WERI-Rb-1 (cell line): ENCODE data around the gene IMPDH1.
A peak's percentile ranks its signal among the peaks of the same experiment; 100 is the strongest.

Experiments
- DNase-seq: peaks from one replicate; pipeline ENCODE4 v3.0.0-alpha.2; 2020
- H3K27ac ChIP-seq: fragments of 250-450 bp; sonication (Bioruptor Pico); 2 replicates; pipeline ENCODE4 v1.5.1; 2020; ENCODE audit warnings: mild to moderate bottlenecking, moderate library complexity
- H3K27me3 ChIP-seq: fragments of 250-450 bp; sonication (Bioruptor Pico); 2 replicates; pipeline ENCODE4 v1.5.1; 2021; ENCODE audit warnings: mild to moderate bottlenecking, low read depth, moderate library complexity; ENCODE audit not compliant: insufficient read depth, severe bottlenecking
- H3K36me3 ChIP-seq: fragments of 250-450 bp; sonication (Bioruptor Pico); 2 replicates; pipeline ENCODE4 v1.5.1; 2020; ENCODE audit warnings: mild to moderate bottlenecking, moderate library complexity
- H3K4me3 ChIP-seq: 2 replicates; pipeline ENCODE4 v1.5.1; 2011; ENCODE audit warnings: low read depth, mild to moderate bottlenecking, control low read depth, low read length
- H3K9me3 ChIP-seq: fragments of 250-450 bp; sonication (Bioruptor Pico); 2 replicates; pipeline ENCODE4 v1.5.1; 2021; ENCODE audit warnings: mild to moderate bottlenecking, moderate library complexity; ENCODE audit not compliant: severe bottlenecking
- CTCF ChIP-seq: IDR thresholded peaks from 2 replicates; pipeline ENCODE4 v1.5.1; 2011; ENCODE audit warnings: low read depth, mild to moderate bottlenecking, control low read depth, inconsistent platforms, low read length

IMPDH1 gene

GRCh38 chr7:128408709-128409595 lies 830 bp downstream of the IMPDH1 start:
- DNase-seq: peak; percentile 97
- Histone ChIP-seq H3K36me3 (no peaks in the 10 kb centered on the region), H3K9me3 (no peaks in the 10 kb centered on the region), H3K4me3 (peak overlapping the region; percentile 85), H3K27me3 (no peaks in the 10 kb centered on the region), H3K27ac (peak overlapping the region; percentile 95)
- no peak for TF ChIP-seq CTCF

DNA sequence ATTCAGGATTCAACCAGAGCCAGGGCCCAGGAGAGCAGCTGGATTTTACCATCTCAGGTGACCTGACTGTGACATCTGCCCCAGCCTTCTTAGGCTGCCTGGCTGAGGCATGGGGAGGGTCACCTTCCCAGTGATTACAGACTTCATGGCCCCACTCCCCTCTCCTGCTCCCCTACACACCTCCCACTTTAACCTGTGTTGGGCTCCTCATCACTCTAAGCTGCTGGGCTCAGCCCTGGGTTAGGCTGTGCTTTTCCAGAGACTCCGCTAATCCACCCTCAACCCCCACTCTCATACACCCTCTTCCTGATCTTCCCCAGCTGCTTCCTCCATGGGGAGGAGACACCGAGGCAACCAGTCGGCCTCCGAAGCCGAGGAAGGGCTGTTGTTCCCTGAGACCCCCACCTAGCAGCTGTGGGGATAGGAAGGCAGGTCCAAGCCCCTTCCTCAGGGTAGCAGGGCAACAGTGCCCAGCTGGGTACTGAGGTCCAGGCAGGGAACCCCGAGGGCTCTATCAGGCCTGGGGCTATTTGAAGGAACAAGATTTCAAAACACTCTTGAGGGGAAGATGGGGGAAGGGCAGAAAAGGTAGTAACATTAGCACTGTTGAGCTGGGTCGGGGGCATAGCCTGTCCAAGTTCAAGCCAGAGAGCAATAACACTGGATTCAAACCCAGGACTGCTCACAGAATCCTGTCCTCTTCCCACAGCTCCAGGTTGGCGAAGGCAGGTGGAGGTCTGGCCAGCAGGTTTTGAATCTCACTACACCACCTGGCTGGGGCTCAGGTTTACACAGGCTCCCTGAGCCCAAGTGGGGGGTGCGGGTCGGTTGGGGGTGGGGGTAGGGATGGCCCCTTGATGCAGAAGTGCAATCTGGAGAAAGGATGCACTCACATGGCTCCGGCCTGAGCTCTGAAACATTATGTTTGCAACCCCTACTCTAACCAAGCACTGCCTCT lies 1.8 kb downstream of the IMPDH1 start:
- H3K27me3 ChIP-seq: no peaks in the 10 kb centered on the region
- H3K36me3 ChIP-seq: peaks cover 2% of the 10 kb centered on the region
- H3K4me3 ChIP-seq: peak overlapping the region; percentile 43
- TF ChIP-seq CTCF: no peak
- peak; percentile 94 for DNase-seq
- H3K9me3 ChIP-seq: no peaks in the 10 kb centered on the region
- H3K27ac ChIP-seq: peak overlapping the region; percentile 95

GRCh38 chr7:128407233-128407589 lies 2.6 kb downstream of the IMPDH1 start:
- DNase-seq: no peak
- no peaks in the 10 kb centered on the region for H3K9me3 ChIP-seq
- no peaks in the 10 kb centered on the region for H3K27me3 ChIP-seq
- TF ChIP-seq CTCF: no peak
- peaks cover 8% of the 10 kb centered on the region for H3K36me3 ChIP-seq
- no peak overlapping the region; the same call in 1 of the 2 replicates for H3K4me3 ChIP-seq
- peak overlapping the region; percentile 95 for H3K27ac ChIP-seq

DNA sequence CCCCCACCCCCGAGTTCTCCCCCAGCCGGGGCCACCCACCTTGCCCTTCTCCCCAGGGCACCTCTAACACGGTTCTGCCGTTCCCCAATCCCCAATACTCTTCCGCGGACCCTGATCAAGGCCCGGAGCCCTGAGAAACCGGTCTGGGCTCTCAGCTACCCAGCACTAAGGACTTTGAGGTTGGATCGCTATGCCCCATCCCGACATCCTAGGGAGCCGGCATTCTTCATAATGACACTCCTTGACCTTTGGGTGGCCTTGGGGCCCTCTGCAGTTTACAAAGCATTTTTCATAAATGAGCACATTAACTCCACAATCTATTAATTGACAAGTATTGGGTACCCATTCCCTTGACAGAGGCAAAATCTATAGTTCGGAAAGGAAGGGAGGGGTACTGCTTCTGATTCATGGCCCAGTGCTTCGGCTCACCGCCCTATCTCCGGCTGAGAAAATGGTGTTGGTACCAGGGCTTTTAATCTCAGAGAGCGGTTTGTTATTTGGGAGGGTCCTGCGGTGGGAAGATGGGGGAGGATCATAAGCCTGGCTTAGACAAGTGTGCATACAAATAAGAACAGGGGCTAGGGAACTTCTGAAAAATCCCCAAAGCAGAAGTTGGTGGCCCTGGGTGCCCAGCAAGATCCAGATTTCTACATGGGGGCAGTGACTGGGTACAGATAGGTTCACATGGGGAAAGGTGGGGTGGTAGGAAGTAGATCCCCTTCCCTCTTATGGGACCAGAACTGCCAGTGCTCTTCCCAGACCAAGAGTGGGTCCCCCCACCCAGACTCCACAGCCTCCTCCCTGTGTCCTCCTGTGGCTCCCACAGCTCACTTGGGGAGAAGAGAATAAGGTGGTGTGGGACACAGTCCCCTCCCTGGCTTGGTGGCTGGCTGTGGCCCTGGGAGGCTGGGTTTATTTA lies 3.2 kb downstream of the IMPDH1 start:
- Histone ChIP-seq H3K4me3 (peak overlapping the region; percentile 13), H3K36me3 (peaks cover 12% of the 10 kb centered on the region), H3K27me3 (no peaks in the 10 kb centered on the region), H3K9me3 (no peaks in the 10 kb centered on the region), H3K27ac (peak overlapping the region; percentile 95)
- DNase-seq: no peak
- no peak for TF ChIP-seq CTCF

- Histone ChIP-seq H3K4me3 (peak overlapping the region; percentile 40), H3K36me3 (peaks cover 21% of the 10 kb centered on the region), H3K27ac (peak overlapping the region; percentile 69), H3K27me3 (no peaks in the 10 kb centered on the region), H3K9me3 (no peaks in the 10 kb centered on the region)
- no peak for TF ChIP-seq CTCF
- DNase-seq: peak; percentile 53
Observed at GRCh38 chr7:128405471-128406313, 4.1 kb downstream of the IMPDH1 start.
